B cell (primary cell): ENCODE data around the gene CD28. TPM values are rescaled to one million over a fixed set of nuclear protein-coding genes. Genes with fewer than 3 reads are reported as not detected.
"Not testable (repeated sequence)": the region's sequence is repeated elsewhere in the genome, so short reads cannot be mapped to it uniquely, and the experiment has no call there.

Source experiments
- ATAC-seq: fragments of 200-7000 bp; cut with Tn5 transposase; one replicate; pipeline ENCODE4 v1.10.0; 2021; ENCODE audit warnings: low read depth, mild to moderate bottlenecking, moderate number of reproducible peaks, moderate library complexity
- CTCF ChIA-PET: fragments of 350-600 bp; sonication (Branson Sonifier 250); formaldehyde crosslinking; loops from one replicate; lab custom pipeline; 2021; ENCODE audit warnings: antibody characterized with exemption, inconsistent platforms; lab: Charles Lee
- POLR2A ChIA-PET: fragments of 350-600 bp; sonication (Branson Sonifier 250); formaldehyde crosslinking; loops from one replicate; lab custom pipeline; 2021; ENCODE audit warnings: antibody characterized with exemption; lab: Charles Lee
- DNase-seq: peaks from one replicate; pipeline ENCODE4 v3.0.0; 2013
- H2AFZ ChIP-seq: 2 replicates; pipeline ENCODE4 v1.6.1; 2012; ENCODE audit warnings: mild to moderate bottlenecking, low read depth, low read length; ENCODE audit not compliant: insufficient read depth, poor library complexity, severe bottlenecking
- H3K27ac ChIP-seq, 2 donors: 1 replicate in 1 of 2; 2 replicates in 1 of 2; pipeline ENCODE4 v1.5.1; 2012 to 2013; ENCODE audit warnings: low read length in 2 of 2, mild to moderate bottlenecking in 2 of 2, moderate library complexity in 1 of 2
- H3K27me3 ChIP-seq, 4 experiments: fragments of 200-600 bp in 1 of 4; sonication (generic) in 1 of 4; replicated peaks in 1 of 4; 1 replicate in 2 of 4; 2 replicates in 2 of 4; pipeline versions ENCODE4 v1.6.1 to v1.7.0; 2013 to 2016; ENCODE audit warnings: low read length in 3 of 4, mild to moderate bottlenecking in 2 of 4, mixed read lengths in 1 of 4, moderate library complexity in 1 of 4; ENCODE audit not compliant: insufficient read depth in 4 of 4, control insufficient read depth in 3 of 4; ENCODE audit errors: control extremely low read depth in 1 of 4
- H3K36me3 ChIP-seq, 2 experiments: replicated peaks in 1 of 2; 1 replicate in 1 of 2; 2 replicates in 1 of 2; pipeline versions ENCODE4 v1.6.1 to v1.7.1; 2013; ENCODE audit warnings: low read length in 1 of 2; ENCODE audit not compliant: insufficient read depth in 2 of 2, control insufficient read depth in 1 of 2; ENCODE audit errors: control extremely low read depth in 1 of 2, extremely low read depth in 1 of 2
- H3K4me1 ChIP-seq, 2 donors: fragments of 200-600 bp in 1 of 2; sonication (generic) in 1 of 2; 1 replicate in 1 of 2; 2 replicates in 1 of 2; pipeline versions ENCODE4 v1.5.1 to v1.6.1; 2013 to 2017; ENCODE audit warnings: low read length in 2 of 2; ENCODE audit not compliant: control insufficient read depth in 2 of 2, insufficient read depth in 2 of 2
- H3K4me2 ChIP-seq: replicated peaks from 2 replicates; pipeline ENCODE3; 2012; ENCODE audit warnings: mild to moderate bottlenecking, low read depth, low read length; ENCODE audit not compliant: poor library complexity, severe bottlenecking
- H3K4me3 ChIP-seq, 5 experiments: fragments of 200-600 bp in 1 of 5; sonication (generic) in 1 of 5; 1 replicate in 3 of 5; 2 replicates in 2 of 5; pipeline versions ENCODE4 v1.5.1 to v1.7.0; 2011 to 2016; ENCODE audit warnings: low read length in 4 of 5, mild to moderate bottlenecking in 4 of 5, low read depth in 2 of 5, control low read depth in 1 of 5, moderate library complexity in 1 of 5; ENCODE audit not compliant: insufficient read depth in 1 of 5; ENCODE audit errors: control extremely low read depth in 1 of 5, extremely low read depth in 1 of 5
- H3K79me2 ChIP-seq: fragments of 200-600 bp; sonication (generic); one replicate; pipeline ENCODE4 v1.6.0; 2016; ENCODE audit warnings: low read length; ENCODE audit not compliant: control insufficient read depth, insufficient read depth
- H3K9ac ChIP-seq: fragments of 200-600 bp; sonication (generic); 2 replicates; pipeline ENCODE4 v1.6.1; 2017; ENCODE audit warnings: mild to moderate bottlenecking, low read length, moderate library complexity
- H3K9me3 ChIP-seq, 3 donors: one replicate each; pipeline versions ENCODE4 v1.6.1 to v1.7.1; 2013; ENCODE audit warnings: low read length in 2 of 3; ENCODE audit not compliant: control insufficient read depth in 2 of 3, insufficient read depth in 1 of 3; ENCODE audit errors: control extremely low read depth in 1 of 3
- H4K20me1 ChIP-seq: 2 replicates; pipeline ENCODE4 v1.6.0; 2012; ENCODE audit warnings: mild to moderate bottlenecking, low read length; ENCODE audit not compliant: insufficient read depth, control insufficient read depth, poor library complexity, severe bottlenecking
- H3K27ac Mint-ChIP-seq: one replicate; pipeline ENCODE4 v1.8.0; 2021; ENCODE audit warnings: mixed read lengths
- H3K27me3 Mint-ChIP-seq: one replicate; pipeline ENCODE4 v1.8.0; 2021; ENCODE audit warnings: mixed read lengths
- H3K4me1 Mint-ChIP-seq: one replicate; pipeline ENCODE4 v1.8.0; 2021; ENCODE audit warnings: mixed read lengths
- H3K4me3 Mint-ChIP-seq: one replicate; pipeline ENCODE4 v1.8.0; 2021; ENCODE audit warnings: mixed read lengths
- H3K9me3 Mint-ChIP-seq: one replicate; pipeline ENCODE4 v1.8.0; 2022; ENCODE audit warnings: mixed read lengths; ENCODE audit not compliant: insufficient read depth
- CTCF ChIP-seq: fragments of 200-600 bp; IDR thresholded peaks from one replicate; pipeline ENCODE4 v1.8.0; 2022; ENCODE audit warnings: antibody characterized with exemption, mild to moderate bottlenecking
- EZH2 ChIP-seq: IDR thresholded peaks from 2 replicates; pipeline ENCODE4 v1.6.1; 2012; ENCODE audit warnings: borderline replicate concordance, low read depth, mild to moderate bottlenecking, moderate library complexity, low read length; ENCODE audit not compliant: insufficient read depth, poor library complexity, severe bottlenecking
- WGBS: methylation state at CpG from one replicate; pipeline ENCODE4 v1.1.5; 2013; ENCODE audit warnings: missing lambda C conversion rate; ENCODE audit not compliant: insufficient coverage; 5-methylcytosine and 5-hydroxymethylcytosine counted together
- intact Hi-C: fragments of 100-400 bp; cut with micrococcal nuclease; formaldehyde crosslinking; loops from one replicate; pipeline ENCODE4 v1.10.0; 2022
- polyA plus RNA-seq: library from polyadenylated mRNA; depleted of rRNA; stranded (reverse); fragments of >200 nt; gene quantifications from 2 replicates; pipeline ENCODE4 v1.2.3, GENCODE V29; 2012
- total RNA-seq, 2 donors: library from RNA; stranded (reverse); fragments of 120-200 nt in 1 of 2; gene quantifications; 1 replicate in 1 of 2; 2 replicates in 1 of 2; pipeline versions ENCODE4 v1.2.3 to v1.2.4, GENCODE V29; 2013 to 2022

The CD28 gene
- total and polyA plus RNA-seq, 2 donors (not counting 1 experiment from before 2014, with no cell fraction given): 0.18 to 0.37 TPM

GRCh38 chr2:203694191-203694590, 12.2 kb upstream of the CD28 start:
- Histone ChIP-seq H3K9ac (no peak overlapping the region), H3K79me2 (no peaks in the 10 kb centered on the region), H3K4me1 (peaks cover 9 to 12% of the 10 kb centered on the region in 2 donors), H3K27me3 (peaks cover 0 to 48% (median 36%) of the 10 kb centered on the region in 4 experiments), H3K4me2 (no peak overlapping the region), H4K20me1 (no peaks in the 10 kb centered on the region), H3K27ac (no peak overlapping the region), H3K4me3 (no peak overlapping the region), H3K9me3 (peaks cover 0 to 1% (median 0%) of the 10 kb centered on the region in 3 donors), H3K36me3 (no peaks in the 10 kb centered on the region), H2AFZ (no peak overlapping the region)
- Mint-ChIP-seq H3K4me3 (no peak overlapping the region), H3K27me3 (peaks cover 86% of the 10 kb centered on the region), H3K27ac (no peak overlapping the region), H3K4me1 (peaks cover 12% of the 10 kb centered on the region), H3K9me3 (no peaks in the 10 kb centered on the region)
- no peak for TF ChIP-seq EZH2
- TF ChIP-seq CTCF: no peak
- no CpG with 5 or more reads among the region's 3 CpGs for WGBS
- ChIA-PET POLR2A (no interaction called here), CTCF (no interaction called here)
- intact Hi-C loops: no loop called here
- ATAC-seq (no peak), DNase-seq (no peak)

GRCh38 chr2:203697190-203697589, 9.2 kb upstream of the CD28 start:
- H3K4me3 ChIP-seq: no peak overlapping the region
- H3K9ac ChIP-seq: no peak overlapping the region
- no peak overlapping the region for H3K27ac ChIP-seq
- CTCF ChIA-PET: no interaction called here
- Mint-ChIP-seq H3K27me3 (peaks cover 74% of the 10 kb centered on the region), H3K9me3 (no peaks in the 10 kb centered on the region), H3K4me3 (no peak overlapping the region), H3K4me1 (no peaks in the 10 kb centered on the region), H3K27ac (no peak overlapping the region)
- H4K20me1 ChIP-seq: no peaks in the 10 kb centered on the region
- POLR2A ChIA-PET: no interaction called here
- peaks cover 0 to 31% (median 18%) of the 10 kb centered on the region in 4 experiments for H3K27me3 ChIP-seq
- no CpG with 5 or more reads among the region's 1 CpG for WGBS
- H3K4me1 ChIP-seq: no peaks in the 10 kb centered on the region
- H3K9me3 ChIP-seq: peaks cover 0 to 2% (median 0%) of the 10 kb centered on the region in 3 donors
- H2AFZ ChIP-seq: no peak overlapping the region
- no peak for TF ChIP-seq CTCF
- no peak for TF ChIP-seq EZH2
- ATAC-seq (no peak), DNase-seq (no peak)
- H3K79me2 ChIP-seq: no peaks in the 10 kb centered on the region
- intact Hi-C loops: no loop called here
- H3K36me3 ChIP-seq: no peaks in the 10 kb centered on the region
- H3K4me2 ChIP-seq: no peak overlapping the region

- H3K4me1 ChIP-seq, H3K4me3 Mint-ChIP-seq, H3K9ac ChIP-seq, H3K4me1 Mint-ChIP-seq, H3K4me3 ChIP-seq, H3K9me3 ChIP-seq, H3K27ac Mint-ChIP-seq, H3K79me2 ChIP-seq, ATAC-seq, CTCF ChIA-PET, H3K9me3 Mint-ChIP-seq, H3K4me2 ChIP-seq, H2AFZ ChIP-seq, DNase-seq, H4K20me1 ChIP-seq, H3K27ac ChIP-seq, POLR2A ChIA-PET, H3K36me3 ChIP-seq, intact Hi-C loops: not testable (repeated sequence)
- peaks cover 75% of the 10 kb centered on the region for H3K27me3 Mint-ChIP-seq
- peaks cover 0 to 27% (median 13%) of the 10 kb centered on the region in 4 experiments for H3K27me3 ChIP-seq
- no CpG with 5 or more reads among the region's 2 CpGs for WGBS
Observed at GRCh38 chr2:203697763-203698162, 8.7 kb upstream of the CD28 start.
